Heart right ventricle (tissue), 16 donors: ENCODE data around the gene AARSD1. TPM values are rescaled to one million over a fixed set of nuclear protein-coding genes. Genes with fewer than 3 reads are reported as not detected.

ENCODE experiments used
- ATAC-seq, 8 donors: fragments of 200-7000 bp; cut with Tn5 transposase; one replicate each; pipeline ENCODE4 v1.9.1; 2020; ENCODE audit warnings: mild to moderate bottlenecking in 8 of 8, moderate library complexity in 8 of 8, moderate number of reproducible peaks in 1 of 8
- DNase-seq, 2 donors: peaks; one replicate each; pipeline ENCODE4 v3.0.0-alpha.2; 2020
- H3K27ac ChIP-seq, 10 donors: fragments of 200-600 bp; sonication (generic) in 2 of 10; one replicate each; pipeline versions ENCODE4 v1.5.0 to v1.8.0; 2020 to 2022; ENCODE audit warnings: mild to moderate bottlenecking in 3 of 10
- H3K27me3 ChIP-seq, 7 donors: fragments of 200-600 bp; one replicate each; pipeline ENCODE4 v1.8.0; 2021 to 2022; ENCODE audit warnings: mild to moderate bottlenecking in 2 of 7
- H3K36me3 ChIP-seq, 9 donors: fragments of 200-600 bp; sonication (generic) in 1 of 9; one replicate each; pipeline versions ENCODE4 v1.5.0 to v1.8.0; 2020 to 2022; ENCODE audit warnings: mild to moderate bottlenecking in 2 of 9
- H3K4me1 ChIP-seq, 9 donors: fragments of 200-600 bp; sonication (generic) in 1 of 9; one replicate each; pipeline versions ENCODE4 v1.5.0 to v1.8.0; 2020 to 2022; ENCODE audit warnings: mild to moderate bottlenecking in 4 of 9
- H3K4me3 ChIP-seq, 10 donors: fragments of 200-600 bp; sonication (generic) in 2 of 10; one replicate each; pipeline versions ENCODE4 v1.5.0 to v1.8.0; 2020 to 2022; ENCODE audit warnings: mild to moderate bottlenecking in 7 of 10, moderate library complexity in 2 of 10
- H3K9me3 ChIP-seq, 11 donors: fragments of 200-600 bp in 10 of 11; sonication (generic) in 2 of 11; one replicate each; pipeline versions ENCODE4 v1.5.0 to v1.8.0; 2013 to 2022; ENCODE audit warnings: mild to moderate bottlenecking in 2 of 11, control low read depth in 1 of 11, moderate library complexity in 1 of 11
- CTCF ChIP-seq, 9 donors: fragments of 200-600 bp; sonication (generic) in 2 of 9; IDR thresholded peaks; one replicate each; pipeline versions ENCODE4 v1.5.0 to v1.8.0; 2021 to 2022; ENCODE audit warnings: antibody characterized with exemption in 9 of 9, mild to moderate bottlenecking in 5 of 9, moderate library complexity in 1 of 9
- WGBS, 2 donors: extraction: QIAGEN DNeasy Blood & Tissue Kit; methylation state at CpG; one replicate each; pipeline ENCODE4 v1.1.7; 2013; ENCODE audit warnings: inconsistent platforms in 1 of 2; 5-methylcytosine and 5-hydroxymethylcytosine counted together
- intact Hi-C, 10 donors: fragments of 100-400 bp; cut with DNase I; formaldehyde crosslinking; loops; one replicate each; pipeline versions ENCODE4 v1.11.1 to v1.14.2; 2022
- polyA plus RNA-seq, 2 donors: library from polyadenylated mRNA; stranded (reverse); fragments of 200-250 nt; gene quantifications; one replicate each; pipeline ENCODE4 v1.2.3, GENCODE V29; 2013
- total RNA-seq, 10 donors: library from RNA; stranded (reverse); fragmentation: NEBNext Ultra II Directional in 3 of 10; extraction: Animal tissue kit (Norgen Biotek cat#: 25700) in 3 of 10; gene quantifications; one replicate each; pipeline versions ENCODE4 v1.2.1 to v1.2.4, GENCODE V29; 2021 to 2023
- donor health status: Arrhythmogenic right ventricular cardiomyopathy.
- donor health status: ischemic (EF 13 %, LVEDD 7.1; RV severe dilation, severe dysfunction).
- donor health status: healthy with polysubstance abuse.
- donor health status: DM: no; HTN: yes; CAD: no.
- donor health status: DM: no; HTN: no; CAD: no.
- donor health status: ischemic (EF 25% LVEDD 6.9; RV normal size, moderate dysfunction).
- donor health status: ischemic (EF 25% LVEDD 5.7; RV mildly dilated, moderate dysfunction).
- donor health status: healthy.
- donor health status: DM: yes; HTN: yes; CAD: no.
- donor health status: Ischemic cardiomyopathy.
- donor health status: ischemic (EF 35%, LVEDD 5.7; RV mildly dilated, moderate dysfunction).
- donor health status: nonischemic (EF 11% LVEDD 7.7; RV severe dilation, severe dysfunction).
- donor health status: DM: yes; HTN: yes; CAD: no.
- donor health status: PGD.
- donor health status: ischemic (EF 29% LVEDD 5.4; RV normal size, mild dysfunction).
- donor health status: nonischemic (EF 23%, LVEDD 6.1; RV moderate dilation, normal function).

AARSD1 gene
- total and polyA plus RNA-seq, 12 donors, result 20.0 to 125 (median 29.4) TPM

GRCh38 chr17:42985225-42985624 is 21.0 kb upstream of the AARSD1 start:
- ATAC-seq, result no peak
- H3K4me3 ChIP-seq, result peak overlapping the region in 1 of 10 donors; percentile 19
- H3K9me3 ChIP-seq, result no peaks in the 10 kb centered on the region
- H3K36me3 ChIP-seq, result peaks cover 0 to 79% (median 25%) of the 10 kb centered on the region in 9 donors
- DNase-seq, result no peak
- peak overlapping the region in 2 of 10 donors; percentile 35 to 86 for H3K27ac ChIP-seq
- intact Hi-C loops, result no loop called here
- 0 to 83% methylated on average over 1 of the region's 1 CpG for WGBS, 2 donors
- peaks cover 2 to 45% (median 15%) of the 10 kb centered on the region in 9 donors for H3K4me1 ChIP-seq
- TF ChIP-seq CTCF (IDR thresholded peaks at IDR 0.05), result no peak
- H3K27me3 ChIP-seq, result no peaks in the 10 kb centered on the region

- Histone ChIP-seq H3K36me3 (peaks cover 0 to 49% (median 4%) of the 10 kb centered on the region in 9 donors), H3K4me1 (peaks cover 4 to 54% (median 27%) of the 10 kb centered on the region in 9 donors), H3K27ac (no peak overlapping the region), H3K9me3 (no peaks in the 10 kb centered on the region), H3K27me3 (no peaks in the 10 kb centered on the region), H3K4me3 (peak overlapping the region in 1 of 10 donors; percentile 94)
- ATAC-seq (no peak), DNase-seq (no peak)
- TF ChIP-seq CTCF (IDR thresholded peaks at IDR 0.05), result no peak
- intact Hi-C loops, result no loop called here
These were observed 18.0 kb upstream of the AARSD1 start for GRCh38 chr17:42982266-42982665.

- WGBS, 2 donors, result 0 to 1% methylated on average over 64 to 67 of the region's 67 CpGs
- Histone ChIP-seq H3K36me3 (peaks cover 0 to 35% (median 0%) of the 10 kb centered on the region in 9 donors), H3K4me1 (peaks cover 2 to 42% (median 27%) of the 10 kb centered on the region in 9 donors), H3K27me3 (no peaks in the 10 kb centered on the region), H3K27ac (peak overlapping the region; percentile 78 to 94 (median 88)), H3K9me3 (no peaks in the 10 kb centered on the region), H3K4me3 (peak overlapping the region; percentile 78 to 97 (median 88))
- ATAC-seq, result peak; percentile 15 to 61 (median 38)
- peak; percentile 27 to 37 for DNase-seq
- TF ChIP-seq CTCF (IDR thresholded peaks at IDR 0.05), result peak in 3 of 9 donors; percentile 11 to 23 (median 21)
- intact Hi-C loops, result loop anchor here in 2 of 10 donors (1.0 to 2.0 kb wide), 2 partner anchors 17 to 18 kb away; partner anchors contain the start of gene RPL27 (in 2 of the 2)
These were observed 16.6 kb upstream of the AARSD1 start for GRCh38 chr17:42980766-42981397.

- TF ChIP-seq CTCF (IDR thresholded peaks at IDR 0.05), result no peak
- H3K36me3 ChIP-seq, result peaks cover 0 to 30% (median 0%) of the 10 kb centered on the region in 9 donors
- DNase-seq (peak; percentile 94 to 95), ATAC-seq (peak; percentile 90 to 97 (median 96))
- H3K4me1 ChIP-seq, result peaks cover 2 to 39% (median 27%) of the 10 kb centered on the region in 9 donors
- no peaks in the 10 kb centered on the region for H3K27me3 ChIP-seq
- intact Hi-C loops, result loop anchor here in 2 of 10 donors (1.0 to 2.0 kb wide), 2 partner anchors 18 kb away; partner anchors contain the start of gene RPL27 (in 2 of the 2)
- H3K4me3 ChIP-seq, result peak within 1 kb of the TSS; percentile 78 to 97 (median 88)
- 0 to 1% methylated on average over 29 to 39 of the region's 39 CpGs for WGBS, 2 donors
- peak within 1 kb of the TSS; percentile 78 to 94 (median 88) for H3K27ac ChIP-seq
- no peaks in the 10 kb centered on the region for H3K9me3 ChIP-seq
These were observed 16.1 kb upstream of the AARSD1 start, which contains the start of gene RUNDC1 for GRCh38 chr17:42980274-42980765. TSS of gene RUNDC1 (plus strand) at chr17:42980565. CDS start at chr17:42980577, 12 bp downstream.
